T follicular helper cell (primary cell): ENCODE measurements around the gene SAPCD1.

ENCODE experiments used
- DNase-seq: peaks from one replicate; pipeline ENCODE4 v3.0.0-alpha.2; 2020; ENCODE audit warnings: low read depth

SAPCD1 gene

DNA sequence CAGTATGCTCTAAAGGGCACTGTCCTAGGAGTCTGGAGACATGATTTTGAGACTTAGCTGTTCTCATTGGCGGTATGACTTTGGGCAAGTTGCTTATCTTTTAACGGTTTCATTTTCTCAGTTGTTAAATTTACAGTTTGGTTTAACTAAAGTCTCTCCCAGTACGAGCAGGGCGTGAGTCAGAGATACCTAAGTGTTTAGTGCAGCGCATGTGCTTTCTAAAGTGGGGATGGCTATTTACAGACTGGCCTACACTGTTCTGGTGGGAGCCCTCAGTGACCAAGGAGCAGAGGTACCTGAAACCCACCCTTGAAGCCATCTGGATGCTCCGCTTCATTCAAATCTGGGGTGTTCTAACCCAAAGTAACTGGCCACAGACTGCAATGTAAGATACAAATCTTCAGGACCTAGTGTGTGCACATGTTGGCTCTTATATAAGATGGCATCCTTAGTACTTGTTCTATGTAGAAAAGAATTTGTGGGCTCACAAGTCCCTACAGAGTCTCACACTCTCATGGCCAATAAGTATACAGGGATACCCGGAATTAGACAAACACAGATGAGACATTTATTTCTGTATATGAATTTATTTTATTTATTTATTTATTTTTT is 11.9 kb upstream of the SAPCD1 start:
- DNase-seq, result no peak

DNA sequence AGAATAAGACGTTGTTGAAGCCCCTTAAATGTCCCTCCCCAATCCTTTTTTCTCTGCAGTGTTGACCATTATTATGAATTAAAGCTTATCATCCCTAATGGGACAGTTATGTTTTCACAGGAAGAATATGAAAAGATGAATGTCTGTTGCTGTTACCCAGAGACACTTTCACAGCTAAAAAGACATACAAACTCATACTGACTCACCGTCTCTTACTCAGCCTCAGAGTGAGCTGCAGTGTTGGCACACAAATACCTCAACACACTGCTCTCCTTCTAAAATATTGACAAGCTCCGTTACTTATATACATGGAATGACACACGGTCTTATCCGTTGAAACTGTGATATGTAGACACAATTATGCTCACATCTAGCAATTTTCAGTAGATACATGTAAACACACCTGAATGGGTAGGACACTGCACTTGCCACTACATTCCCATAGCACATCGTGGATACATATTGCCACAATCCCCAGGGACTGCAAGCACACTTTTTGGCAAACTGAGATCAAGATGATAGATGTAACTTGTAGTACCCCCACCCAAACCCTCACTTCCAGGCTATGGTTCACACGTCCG is 9.6 kb upstream of the SAPCD1 start:
- DNase-seq, result no peak

GRCh38 chr6:31758281-31758680 is 4.2 kb upstream of the SAPCD1 start:
- no peak for DNase-seq

DNA sequence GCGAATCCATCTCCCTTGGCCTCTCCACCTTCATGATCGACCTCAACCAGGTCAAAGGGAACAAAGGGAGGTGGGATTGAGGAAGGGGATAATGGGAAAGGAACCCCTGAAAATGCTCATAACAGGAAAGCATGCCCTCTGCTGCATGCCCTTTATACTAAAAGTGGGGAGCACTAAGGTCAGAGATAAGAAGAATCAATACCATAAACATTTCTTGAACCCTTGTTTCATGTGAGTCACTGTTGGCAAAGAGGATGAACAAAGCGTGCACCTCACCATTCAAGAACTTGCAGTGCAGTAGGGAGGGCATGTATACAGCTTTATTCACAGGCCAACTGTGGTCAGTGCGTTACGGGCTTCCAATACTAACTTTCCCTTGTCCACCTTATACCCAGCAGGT is 1.7 kb upstream of the SAPCD1 start:
- DNase-seq, result no peak

- no peak for DNase-seq
These were observed 1.1 kb upstream of the SAPCD1 start for GRCh38 chr6:31761343-31761742.

DNA sequence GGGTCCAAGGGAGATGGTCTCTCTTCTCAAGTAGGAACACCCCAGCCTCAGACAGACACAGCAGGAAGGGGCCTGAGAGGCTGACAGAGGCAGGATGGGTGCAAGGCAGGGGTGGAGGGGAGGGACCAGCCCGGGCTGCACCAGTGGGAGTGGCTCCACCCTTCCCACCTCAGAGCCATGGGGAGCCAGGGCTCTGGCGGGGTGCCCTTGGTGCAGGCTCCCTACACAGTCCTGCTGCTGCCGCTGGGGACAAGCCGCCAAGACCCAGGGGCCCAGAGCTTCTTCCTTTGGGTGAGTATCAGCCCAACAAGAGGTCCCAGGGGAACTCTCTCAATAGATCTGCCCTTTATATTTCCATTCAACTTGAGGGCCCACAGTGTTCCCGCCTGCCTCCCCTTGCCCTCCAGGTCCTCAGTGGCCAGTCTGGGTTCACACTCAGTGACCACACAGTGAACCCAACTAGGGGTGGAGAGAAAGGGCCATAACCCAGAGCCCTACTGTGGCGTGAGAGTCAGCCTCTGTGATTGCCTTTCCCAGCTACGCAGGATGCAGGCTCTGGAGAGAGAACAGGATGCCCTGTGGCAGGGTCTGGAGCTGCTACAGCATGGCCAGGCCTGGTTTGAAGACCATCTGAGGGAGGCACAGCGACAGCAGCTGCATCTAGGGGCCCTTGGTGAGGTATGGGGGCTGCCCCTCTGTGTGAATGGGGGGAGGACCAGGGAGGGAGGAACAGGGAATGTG is 592 bp downstream of the SAPCD1 start:
- DNase-seq, result no peak

DNA sequence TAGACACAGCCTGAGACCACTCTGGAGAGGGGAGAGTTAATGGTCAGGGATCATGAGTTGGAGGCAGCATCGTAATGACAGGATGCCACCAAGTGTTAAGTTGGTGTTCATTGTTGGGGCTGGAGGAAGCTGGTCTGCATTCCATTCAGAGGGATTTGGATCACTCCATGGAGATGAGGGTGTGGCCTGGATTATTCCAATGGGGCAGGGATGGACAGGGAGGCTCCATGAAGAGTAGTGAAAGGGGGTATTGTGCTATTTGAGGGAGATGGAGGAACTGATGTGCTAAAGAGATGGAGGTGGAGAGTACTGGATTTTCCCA is 1.1 kb downstream of the SAPCD1 start:
- DNase-seq, result no peak

DNA sequence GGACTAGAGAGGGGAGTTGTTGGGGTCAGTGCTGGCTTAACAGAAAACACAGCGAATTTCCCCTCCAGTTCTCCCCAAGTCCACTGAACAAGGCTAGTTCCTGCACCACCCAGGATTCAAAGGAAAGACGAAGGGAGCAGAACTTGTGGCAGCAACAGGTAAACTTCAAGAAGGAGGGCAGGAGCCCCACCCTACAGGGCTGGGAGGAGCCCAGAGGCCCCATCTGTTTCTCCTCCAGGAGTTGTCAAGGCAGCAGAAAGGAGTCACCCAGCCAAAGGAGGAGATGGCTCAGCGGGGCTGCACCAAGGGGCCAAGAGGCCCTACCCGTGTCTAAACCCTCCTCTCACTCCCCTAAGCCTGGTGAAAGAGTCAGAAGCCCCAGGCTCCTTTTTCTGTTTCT is 1.7 kb downstream of the SAPCD1 start:
- DNase-seq, result no peak

GRCh38 chr6:31765559-31765909 is 3.1 kb downstream of the SAPCD1 start:
- DNase-seq, result no peak

- DNase-seq, result no peak
These were observed 3.7 kb downstream of the SAPCD1 start for GRCh38 chr6:31765910-31766794.

DNA sequence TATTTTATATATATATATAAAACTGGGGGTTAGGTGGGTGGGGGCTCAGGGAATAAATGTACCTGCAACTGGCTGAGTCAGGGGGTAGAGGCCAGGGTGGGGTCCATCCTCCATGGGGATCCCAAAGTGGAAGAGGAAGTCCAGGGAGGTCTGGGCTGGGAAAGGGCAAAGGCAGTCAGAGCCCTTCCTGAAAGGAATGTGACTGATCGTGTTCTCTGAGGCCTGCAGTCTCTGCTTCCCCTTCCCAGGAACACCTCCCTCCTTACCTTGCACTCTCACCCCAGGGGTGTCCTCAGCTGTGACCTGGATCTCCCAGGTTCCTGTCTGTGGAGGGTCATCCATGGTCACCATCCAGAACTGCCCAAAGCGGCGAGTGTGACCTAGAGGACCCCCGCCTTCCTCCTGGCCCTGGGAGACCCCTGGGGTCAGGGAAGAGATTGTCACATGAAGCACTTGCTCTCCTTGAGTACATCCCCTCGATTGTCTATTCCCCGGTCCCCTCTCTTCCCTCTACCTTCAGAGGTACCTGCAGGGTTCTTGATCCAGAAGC is 4.7 kb downstream of the SAPCD1 start:
- DNase-seq, result no peak

GRCh38 chr6:31768363-31769257 is 6.2 kb downstream of the SAPCD1 start:
- DNase-seq, result no peak

- peak; percentile 76 for DNase-seq
These were observed 7.4 kb downstream of the SAPCD1 start for GRCh38 chr6:31769684-31770371.

DNA sequence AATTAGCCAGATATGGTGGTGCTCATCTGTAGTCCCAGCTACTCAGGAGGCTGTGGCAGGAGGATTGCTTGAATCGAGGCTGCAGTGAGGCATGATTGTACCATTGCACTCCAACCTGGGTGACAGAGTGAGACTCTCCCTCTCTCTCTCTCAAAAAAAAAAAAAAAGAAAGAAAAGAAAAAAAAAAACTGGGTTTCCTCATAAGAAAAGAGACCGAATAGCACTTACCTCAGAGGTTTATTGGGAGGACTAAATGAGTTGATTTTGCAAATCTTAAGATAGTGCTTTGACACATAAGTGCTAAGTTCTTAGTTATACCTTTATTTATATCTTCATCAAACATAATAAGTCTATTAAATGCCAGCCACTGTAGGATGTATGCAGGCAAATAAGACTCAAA is 8.4 kb downstream of the SAPCD1 start:
- DNase-seq, result no peak

DNA sequence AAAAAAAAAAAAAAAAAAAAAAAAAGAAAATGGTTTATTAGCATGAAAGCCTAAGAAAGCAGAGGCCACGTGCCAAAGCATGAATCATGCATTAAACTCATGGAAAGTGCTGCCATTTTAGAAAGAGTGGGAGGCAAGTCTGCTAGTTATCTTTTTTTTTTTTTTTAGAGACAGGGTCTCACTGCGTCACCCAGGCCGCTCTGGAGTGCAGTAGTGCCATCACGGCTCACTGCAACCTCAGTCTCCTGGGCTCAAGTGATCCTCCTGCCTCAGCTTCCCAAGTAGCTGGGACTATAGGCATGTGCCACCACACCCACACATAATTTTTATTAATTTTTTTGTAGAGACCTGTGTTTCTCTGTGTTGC is 9.5 kb downstream of the SAPCD1 start:
- no peak for DNase-seq

DNA sequence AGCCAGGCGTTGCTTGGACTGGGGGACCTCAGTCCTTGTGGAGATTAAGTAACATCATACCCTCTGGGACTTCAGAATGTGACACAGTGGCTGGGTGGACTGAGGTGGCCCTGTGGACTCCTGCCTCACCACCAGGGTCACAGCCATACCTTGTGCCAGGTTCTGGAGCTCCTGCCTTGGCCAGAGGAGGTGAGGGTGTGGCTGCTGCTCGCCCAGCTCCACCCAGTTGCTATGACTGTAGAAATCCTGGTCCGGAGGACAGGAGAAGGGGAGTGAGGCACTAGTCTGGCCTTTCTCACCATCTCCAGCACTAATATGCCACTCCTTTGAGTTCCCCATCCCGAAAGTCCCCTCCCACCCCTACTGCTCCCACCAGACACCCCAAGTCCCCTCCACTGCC is 12.7 kb downstream of the SAPCD1 start:
- no peak for DNase-seq

DNA sequence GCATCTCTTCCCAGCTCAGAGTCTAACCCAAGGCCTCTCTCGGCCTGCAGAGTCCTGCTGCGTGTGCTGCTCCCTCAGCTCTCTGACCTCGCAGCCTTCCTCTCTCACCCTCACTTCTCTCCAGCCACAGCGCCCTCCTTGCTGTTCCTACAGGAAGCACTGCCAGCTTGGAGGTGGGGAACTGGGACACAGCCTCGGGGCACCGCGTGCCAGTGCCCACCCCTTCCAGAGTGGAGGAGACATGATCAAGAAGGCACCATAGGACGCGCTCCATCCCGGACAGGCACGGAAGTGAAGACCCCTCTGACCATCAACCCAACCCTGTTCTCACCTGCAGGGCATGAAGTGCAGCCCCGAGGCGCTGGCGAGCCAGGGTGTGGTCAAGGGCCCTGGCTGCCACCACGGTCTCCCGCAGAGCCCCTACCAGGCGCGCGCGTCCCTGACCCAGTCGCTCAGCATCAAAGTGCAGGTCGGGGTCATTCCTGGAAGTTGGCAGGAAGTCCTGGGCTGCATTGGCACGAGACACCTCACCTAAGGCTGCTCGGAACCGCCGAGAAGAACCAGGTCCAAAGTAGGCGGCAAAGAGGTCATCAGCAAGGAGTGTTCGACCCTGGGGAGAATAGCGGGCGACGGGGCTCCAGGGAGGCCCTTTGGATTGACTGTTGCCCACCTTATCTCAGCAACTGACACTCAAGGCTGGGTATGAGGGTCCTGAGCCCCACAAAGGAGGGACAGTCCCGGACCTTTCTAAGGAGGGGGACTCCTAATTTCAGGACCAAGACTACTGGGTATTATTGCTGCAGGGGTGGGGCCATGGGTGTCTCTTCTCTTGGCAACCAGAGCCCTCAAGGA is 13.4 kb downstream of the SAPCD1 start:
- no peak for DNase-seq

- DNase-seq, result no peak
These were observed 14.1 kb downstream of the SAPCD1 start for GRCh38 chr6:31776485-31776988.

DNA sequence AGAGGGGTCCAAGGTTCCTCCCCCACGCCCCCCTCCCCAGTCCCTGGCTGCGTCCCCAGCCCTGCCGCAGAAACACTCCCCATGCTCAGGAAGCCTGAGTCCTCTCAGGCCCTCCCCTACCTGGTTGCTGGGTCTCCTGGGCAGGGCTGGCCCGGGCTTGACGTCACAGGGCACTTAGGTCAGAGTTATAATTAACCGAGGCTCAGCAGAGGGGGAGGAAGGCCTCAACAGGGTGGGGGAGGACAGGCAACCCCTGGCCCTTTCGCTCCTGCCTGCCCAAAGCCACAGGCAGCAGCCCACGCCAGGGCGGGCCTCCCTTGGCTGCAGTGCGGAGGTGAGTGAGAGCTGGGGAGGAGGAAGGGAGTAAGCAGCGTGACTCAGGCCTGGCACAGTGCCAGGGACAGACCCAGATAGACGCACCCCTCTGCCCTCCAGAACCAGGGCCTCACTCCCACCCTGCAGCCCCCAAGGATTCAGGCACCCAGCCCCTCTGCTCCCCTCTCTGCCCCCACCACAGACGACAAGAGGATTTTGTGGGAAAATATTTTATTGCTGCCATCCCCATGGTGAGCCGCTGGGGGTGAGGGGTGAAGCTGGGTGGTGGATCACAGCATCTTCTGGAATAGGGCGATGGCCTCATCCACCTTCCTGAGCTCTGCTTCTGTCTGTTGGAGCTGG is 14.7 kb downstream of the SAPCD1 start, which contains the start of gene VWA7:
Gene VWA7, minus strand, starts transcription at position 340 of the 678 bp plus-strand sequence. CDS start 549 bp downstream, outside the sequence.
- peak; percentile 26 for DNase-seq
